ENCODE data around the gene ZNG1B. TPM values are rescaled to one million over a fixed set of nuclear protein-coding genes. Genes with fewer than 3 reads are reported as not detected.
"Not testable (repeated sequence)": the region's sequence is repeated elsewhere in the genome, so short reads cannot be mapped to it uniquely, and the experiment has no call there.

The ZNG1B gene
- total RNA-seq, 1 donor, result 6.7 TPM

GRCh38 chr2:113503094-113504042, 65.9 kb downstream of the ZNG1B start:
- DNase-seq (ENCODE audit: low read depth in 2 of 3, low spot score in 2 of 3), result peak in 2 of 3 donors; percentile 38 to 40

DNA sequence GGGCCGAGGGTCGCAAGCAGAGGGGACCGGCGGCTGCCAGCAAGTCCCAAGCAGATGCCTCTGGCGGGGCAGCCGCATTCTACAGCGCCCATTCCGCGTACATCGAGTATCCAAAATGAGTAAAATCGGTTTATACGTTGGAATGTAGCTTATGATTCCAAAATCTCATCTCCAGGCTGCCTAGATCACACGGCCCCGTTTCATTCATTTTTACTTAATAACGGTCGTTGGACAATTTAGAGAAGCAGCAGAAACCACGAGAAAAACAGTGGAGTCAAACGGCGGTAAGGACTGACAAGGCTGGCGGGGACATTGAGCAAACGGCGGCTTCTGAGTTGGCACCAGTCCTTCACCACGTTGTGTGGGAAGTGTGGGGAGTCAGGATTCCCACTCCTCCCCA, 66.6 kb downstream of the ZNG1B start:
- peak in 2 of 3 donors; percentile 22 to 36 for DNase-seq (ENCODE audit: low read depth in 2 of 3, low spot score in 2 of 3)

- not testable (repeated sequence) for DNase-seq (ENCODE audit: low read depth in 2 of 3, low spot score in 2 of 3)
Observed at GRCh38 chr2:113507394-113508140, 70.1 kb downstream of the ZNG1B start.

- not testable (repeated sequence) for DNase-seq (ENCODE audit: low read depth in 2 of 3, low spot score in 2 of 3)
Observed at GRCh38 chr2:113508187-113508586, 70.7 kb downstream of the ZNG1B start.

- DNase-seq (ENCODE audit: low read depth in 2 of 3, low spot score in 2 of 3), result not testable (repeated sequence)
Observed at GRCh38 chr2:113510913-113511312, 73.4 kb downstream of the ZNG1B start.

DNA sequence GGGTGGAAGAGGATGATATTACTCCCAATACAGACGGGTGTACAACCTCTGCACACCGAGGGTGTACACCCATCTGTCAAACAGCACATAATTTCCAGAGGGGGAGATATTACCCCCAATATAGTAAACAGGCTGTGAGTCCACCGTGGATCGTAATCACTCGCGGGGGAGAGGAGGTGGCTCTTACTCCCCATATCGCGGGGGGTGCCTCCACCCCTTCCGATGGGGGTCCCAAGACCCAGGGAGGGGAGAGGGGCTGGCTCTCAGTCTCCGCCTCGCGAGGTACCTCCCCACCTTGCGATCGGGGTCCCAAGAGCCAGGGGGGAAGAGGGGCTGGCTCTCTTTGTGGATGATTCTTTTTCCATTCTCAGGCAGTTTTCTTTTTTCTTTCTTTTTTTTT, 74.4 kb downstream of the ZNG1B start:
- DNase-seq (ENCODE audit: low read depth in 2 of 3, low spot score in 2 of 3), result not testable (repeated sequence)

- not testable (repeated sequence) for DNase-seq (ENCODE audit: low read depth in 2 of 3, low spot score in 2 of 3)
Observed at GRCh38 chr2:113515457-113515856, 78.0 kb downstream of the ZNG1B start.

DNA sequence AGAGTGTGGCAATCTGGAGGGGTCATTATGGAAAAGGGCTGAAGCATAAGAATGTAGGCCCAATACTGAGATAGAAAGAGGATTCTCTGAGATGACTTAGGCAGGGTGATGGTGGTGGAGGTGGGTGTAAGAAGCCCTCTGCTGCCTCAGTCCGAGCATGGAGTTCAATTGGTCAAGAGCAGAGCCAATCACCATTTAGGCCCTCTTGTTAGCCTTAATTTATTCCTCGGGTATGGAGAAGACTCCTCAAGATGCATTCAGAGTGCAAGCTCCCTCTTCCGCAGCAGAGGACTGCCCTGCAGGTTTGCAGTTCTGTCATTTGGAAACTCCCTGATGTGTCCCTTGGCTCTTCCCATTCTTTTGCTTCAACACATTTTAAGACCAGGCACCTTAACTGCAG, 78.5 kb downstream of the ZNG1B start:
- not testable (repeated sequence) for DNase-seq (ENCODE audit: low read depth in 2 of 3, low spot score in 2 of 3)

DNA sequence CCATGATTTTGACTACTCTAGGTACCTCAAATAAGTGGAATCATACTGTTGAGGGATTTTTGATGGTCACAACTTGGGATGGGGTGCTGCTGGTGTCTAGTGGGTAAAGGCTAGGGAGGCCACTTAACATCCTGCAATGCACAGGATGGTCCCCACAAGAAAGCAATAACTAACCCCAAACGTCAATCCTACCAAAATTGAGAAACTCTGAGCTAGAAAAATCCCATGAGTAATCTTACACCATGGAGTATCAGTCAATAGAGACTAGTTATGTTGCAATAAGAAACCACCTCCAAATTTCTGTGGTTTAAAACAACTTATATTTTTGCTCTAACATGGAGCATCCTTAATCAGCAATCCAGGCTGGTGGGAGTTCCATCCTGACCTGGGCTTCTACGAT, 79.5 kb downstream of the ZNG1B start:
- not testable (repeated sequence) for DNase-seq (ENCODE audit: low read depth in 2 of 3, low spot score in 2 of 3)

DNA sequence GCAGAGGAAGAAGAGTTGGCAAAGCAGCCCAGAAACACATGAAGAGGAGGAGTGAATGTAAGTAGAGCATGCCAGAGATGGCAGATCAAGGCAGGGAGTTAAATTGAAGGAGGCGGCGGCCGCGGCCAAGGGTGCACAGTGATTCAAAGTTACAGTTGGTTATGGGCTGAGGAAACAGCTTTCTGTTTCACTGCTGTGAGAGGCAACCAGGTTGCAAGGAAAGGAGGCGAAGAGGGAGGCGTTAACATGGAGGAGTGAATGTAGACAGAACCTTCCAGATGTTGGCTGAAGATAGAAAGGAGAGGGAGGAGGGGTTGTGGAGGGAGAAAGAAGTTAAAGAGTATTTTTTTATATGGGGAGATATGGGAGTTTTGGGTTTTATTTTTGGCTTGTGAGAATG, 83.3 kb downstream of the ZNG1B start:
- DNase-seq (ENCODE audit: low read depth in 2 of 3, low spot score in 2 of 3), result peak in 1 of 3 donors; percentile 55

DNA sequence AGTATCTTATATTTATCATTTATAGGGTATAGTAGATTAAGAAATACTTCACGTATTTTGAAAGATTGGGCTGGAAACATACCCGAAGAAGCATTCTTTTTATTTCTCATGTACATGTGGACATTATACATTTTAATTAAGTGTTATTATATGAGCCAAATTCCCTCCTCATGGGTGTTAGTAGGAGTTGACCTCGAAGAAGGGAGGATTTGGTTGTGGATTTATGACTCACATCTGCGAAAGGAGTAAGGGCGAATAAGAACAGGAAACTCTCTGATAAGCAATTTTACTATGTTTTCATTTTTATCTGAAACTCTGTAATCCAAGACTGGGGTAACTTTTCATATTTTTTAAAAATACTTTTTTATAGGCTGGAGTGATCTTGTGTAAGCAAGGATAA, 84.0 kb downstream of the ZNG1B start:
- not testable (repeated sequence) for DNase-seq (ENCODE audit: low read depth in 2 of 3, low spot score in 2 of 3)

- DNase-seq (ENCODE audit: low read depth in 2 of 3, low spot score in 2 of 3), result not testable (repeated sequence)
Observed at GRCh38 chr2:113524986-113525385, 87.5 kb downstream of the ZNG1B start.

GRCh38 chr2:113527350-113528045, 90.0 kb downstream of the ZNG1B start:
- DNase-seq (ENCODE audit: low read depth in 2 of 3, low spot score in 2 of 3), result not testable (repeated sequence)

DNA sequence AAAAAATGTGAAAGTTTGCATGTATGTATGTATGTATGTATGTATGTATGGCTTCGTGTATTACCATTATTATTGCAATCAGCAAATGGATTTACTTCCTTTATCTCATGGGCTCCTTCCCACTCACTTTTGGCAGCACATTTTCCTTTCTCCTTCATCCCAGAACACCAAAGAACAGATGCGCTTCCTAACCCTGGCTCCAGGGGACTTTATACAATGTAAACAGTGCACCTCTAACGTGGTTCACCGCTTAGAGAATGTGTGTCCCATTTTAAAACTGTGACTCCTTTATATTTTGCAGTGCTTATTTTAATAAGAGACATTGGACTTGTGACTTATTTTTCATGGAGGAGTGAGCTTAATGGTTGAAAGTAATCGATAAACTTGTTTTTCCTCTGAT, 90.6 kb downstream of the ZNG1B start:
- DNase-seq (ENCODE audit: low read depth in 2 of 3, low spot score in 2 of 3), result not testable (repeated sequence)

GRCh38 chr2:113528904-113529303, 91.4 kb downstream of the ZNG1B start:
- not testable (repeated sequence) for DNase-seq (ENCODE audit: low read depth in 2 of 3, low spot score in 2 of 3)

GRCh38 chr2:113532991-113533390, 95.5 kb downstream of the ZNG1B start:
- DNase-seq (ENCODE audit: low read depth in 2 of 3, low spot score in 2 of 3), result not testable (repeated sequence)

GRCh38 chr2:113536573-113536972, 99.1 kb downstream of the ZNG1B start:
- DNase-seq (ENCODE audit: low read depth in 2 of 3, low spot score in 2 of 3), result not testable (repeated sequence)

DNA sequence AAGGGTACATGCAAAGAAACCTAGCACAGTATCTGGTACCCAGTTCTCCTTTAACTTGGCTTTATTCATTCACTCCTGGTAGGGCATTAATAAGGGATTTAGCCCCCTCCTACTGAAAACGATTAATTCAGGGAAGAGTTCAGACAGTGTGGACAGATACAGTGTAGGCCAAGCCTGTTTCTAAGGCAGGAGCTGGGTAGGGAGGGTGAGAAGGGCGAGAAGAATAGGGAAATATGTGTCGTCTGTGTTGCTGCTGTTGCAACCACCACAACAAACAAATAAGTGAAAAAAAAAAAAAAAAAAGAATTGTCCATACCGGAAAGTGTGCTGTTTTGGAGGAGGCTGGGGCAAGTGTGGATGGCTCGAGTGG, 103.3 kb downstream of the ZNG1B start:
- peak in 1 of 3 donors; percentile 0 for DNase-seq (ENCODE audit: low read depth in 2 of 3, low spot score in 2 of 3)

DNA sequence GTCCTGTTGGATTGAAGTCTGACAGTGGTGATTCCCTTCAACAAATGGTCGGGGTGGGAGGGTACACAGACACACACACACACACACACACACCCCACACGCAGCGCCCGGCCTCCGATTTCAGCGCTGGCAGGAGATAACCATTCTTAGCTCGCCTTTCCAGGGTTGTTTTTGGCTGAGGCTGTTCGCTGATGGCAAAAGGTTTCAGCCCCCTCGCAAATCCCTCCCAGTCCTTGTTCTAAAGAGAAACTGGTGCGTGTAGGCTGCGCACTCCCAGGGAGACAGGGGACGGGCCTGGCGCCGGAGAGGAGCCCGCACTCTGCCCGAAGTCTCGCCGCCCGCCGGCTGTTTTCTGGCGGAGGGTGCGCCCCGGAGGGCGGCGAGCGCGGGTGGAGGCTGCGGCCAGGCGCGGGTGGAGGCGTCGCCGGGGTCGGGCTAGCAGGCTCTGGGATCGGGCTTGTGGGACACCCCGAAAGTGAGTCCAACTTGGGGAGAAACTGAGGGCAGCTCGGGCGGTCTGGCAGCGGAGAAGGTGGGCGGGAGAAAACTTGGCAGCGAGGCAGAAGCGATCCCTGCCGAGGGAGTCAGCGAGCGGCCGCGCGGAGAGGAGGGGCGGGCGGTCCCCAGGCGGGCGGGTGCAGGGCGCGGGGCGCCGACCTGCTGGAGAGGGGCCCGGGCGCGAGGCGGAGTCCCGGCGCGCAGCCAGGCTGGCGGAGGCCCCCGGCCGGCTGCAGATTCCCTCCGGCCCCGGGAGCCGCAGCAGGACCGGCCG, 103.9 kb downstream of the ZNG1B start:
- peak in 2 of 3 donors; percentile 27 to 59 for DNase-seq (ENCODE audit: low read depth in 2 of 3, low spot score in 2 of 3)

DNA sequence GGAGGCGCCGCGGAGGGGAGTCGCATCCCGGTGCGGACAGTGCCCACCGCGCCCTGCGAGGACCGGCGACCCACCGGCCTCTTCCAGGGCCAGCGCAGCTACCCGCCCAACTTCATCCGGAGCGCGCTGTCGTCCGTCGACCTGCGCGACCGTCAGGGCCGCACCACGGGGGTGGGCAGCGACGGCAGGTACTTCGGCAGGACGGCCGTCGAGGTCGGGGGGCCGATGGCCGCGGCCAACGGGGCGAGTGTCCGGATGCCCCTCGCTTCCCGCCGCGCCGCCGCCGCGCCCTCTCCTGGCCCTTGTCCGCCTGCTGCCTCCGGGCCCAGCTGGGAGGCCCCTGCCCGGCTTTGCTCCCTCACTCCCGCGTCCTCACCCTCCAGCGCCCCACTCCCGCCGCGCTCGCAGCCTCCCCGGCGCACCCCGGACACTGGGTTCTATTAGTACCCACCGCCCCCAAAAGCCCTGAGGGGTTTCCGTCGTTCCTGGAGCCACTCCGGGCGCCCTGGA, 104.5 kb downstream of the ZNG1B start:
- DNase-seq (ENCODE audit: low read depth in 2 of 3, low spot score in 2 of 3), result not testable (repeated sequence)
